Measurements from ENCODE around the gene NOA1.

Gene NOA1

DNA sequence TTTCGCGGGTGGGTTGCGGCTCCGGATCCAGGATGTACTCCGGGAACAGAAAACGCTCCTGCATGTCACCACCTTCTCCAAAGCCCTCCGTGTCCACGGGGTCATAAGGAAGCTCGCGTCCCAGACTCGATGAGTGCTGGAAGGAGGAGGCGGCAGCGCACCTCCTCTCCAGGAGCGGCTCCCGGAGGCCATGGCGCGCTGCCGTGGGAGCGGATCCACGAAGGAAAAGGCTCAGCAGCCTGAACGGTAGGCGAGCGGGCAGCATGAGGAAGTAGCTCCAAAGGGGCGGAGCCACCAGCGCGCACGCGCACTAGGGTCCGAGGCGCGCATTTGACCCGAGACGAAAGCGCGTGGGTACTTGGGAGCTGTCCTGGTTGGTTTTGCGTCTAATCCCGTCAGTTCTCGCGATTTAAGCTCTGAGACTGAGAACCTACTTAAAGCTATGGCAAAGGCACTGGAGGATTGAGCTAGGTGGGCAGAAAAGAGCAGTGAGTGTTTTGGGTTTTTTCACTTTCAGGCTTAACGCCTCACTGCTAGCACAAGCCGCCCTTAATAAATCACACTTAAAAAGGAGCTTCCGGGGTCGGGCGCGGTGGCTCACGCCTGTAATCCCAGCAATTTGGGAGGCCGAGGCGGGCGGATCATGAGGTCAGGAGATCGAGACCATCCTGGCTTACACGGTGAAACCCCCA is at the start of gene NOA1:
TSS of gene NOA1 (minus strand) at position 286 of the 692 bp plus-strand sequence. CDS start at position 265, 21 bp downstream.
- peak within 1 kb of the TSS; percentile 66 for H3K4me3 ChIP-seq (ENCODE audit: low read depth, low read length)
- no peak for TF ChIP-seq CTCF (IDR thresholded peaks at IDR 0.05; ENCODE audit: low read depth, low read length)

DNA sequence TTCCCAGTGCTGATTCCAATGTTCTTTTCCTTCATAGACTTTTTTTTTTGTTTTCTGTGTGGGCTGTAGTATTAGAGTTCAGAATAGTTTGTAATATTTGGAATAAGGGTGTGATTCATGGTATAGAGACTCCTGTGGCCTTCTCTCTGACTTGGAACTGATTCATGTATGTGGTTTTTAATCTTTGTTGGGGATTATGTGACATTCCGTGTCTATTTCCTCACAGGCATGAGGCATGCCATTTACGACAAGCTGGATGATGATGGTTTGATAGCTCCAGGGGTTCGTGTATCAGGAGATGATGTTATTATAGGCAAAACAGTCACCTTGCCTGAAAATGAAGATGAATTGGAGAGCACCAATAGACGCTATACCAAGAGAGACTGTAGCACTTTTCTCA is 45.7 kb upstream of the NOA1 start:
- no peak overlapping the region for H3K4me3 ChIP-seq (ENCODE audit: low read depth, low read length)
- no peak for TF ChIP-seq CTCF (IDR thresholded peaks at IDR 0.05; ENCODE audit: low read depth, low read length)

- TF ChIP-seq CTCF (IDR thresholded peaks at IDR 0.05; ENCODE audit: low read depth, low read length), result no peak
- H3K4me3 ChIP-seq (ENCODE audit: low read depth, low read length), result no peak overlapping the region
Measured at GRCh38 chr4:57020467-57021101, 43.2 kb upstream of the NOA1 start.

GRCh38 chr4:57018980-57019379 is 41.6 kb upstream of the NOA1 start:
- TF ChIP-seq CTCF (IDR thresholded peaks at IDR 0.05; ENCODE audit: low read depth, low read length), result no peak

DNA sequence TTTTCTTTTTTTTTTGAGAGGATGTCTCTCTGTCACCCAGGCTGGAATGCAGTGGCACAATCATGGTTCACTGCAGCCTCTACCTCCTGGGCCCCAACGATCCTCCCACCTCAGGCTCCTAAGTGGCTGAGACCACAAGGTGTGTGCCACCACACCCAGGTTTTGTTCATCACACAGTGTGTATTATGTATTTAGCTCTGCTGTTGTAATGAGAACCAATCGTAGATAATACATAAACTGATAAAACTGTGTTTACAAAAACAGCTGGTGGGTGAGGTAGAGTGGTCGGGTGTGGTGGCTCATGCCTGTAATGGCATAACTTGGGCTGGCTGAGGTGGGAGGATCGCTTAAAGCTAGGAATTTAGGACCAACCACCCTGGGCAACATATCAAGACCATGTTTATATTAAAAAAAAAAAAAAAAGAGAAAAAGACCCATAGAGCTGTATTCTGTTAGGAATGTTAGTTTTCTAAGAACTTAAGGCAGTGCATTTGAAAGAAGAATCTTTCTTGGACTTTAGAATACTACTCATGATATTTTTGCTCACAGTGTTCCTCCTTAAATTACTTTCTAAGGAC is 36.2 kb upstream of the NOA1 start:
- no peak overlapping the region for H3K4me3 ChIP-seq (ENCODE audit: low read depth, low read length)
- TF ChIP-seq CTCF (IDR thresholded peaks at IDR 0.05; ENCODE audit: low read depth, low read length), result no peak

More at GRCh38 chr4:57018980-57019379, 41.6 kb upstream of the NOA1 start:
- no peak overlapping the region for H3K4me3 ChIP-seq (ENCODE audit: low read depth, low read length)

DNA sequence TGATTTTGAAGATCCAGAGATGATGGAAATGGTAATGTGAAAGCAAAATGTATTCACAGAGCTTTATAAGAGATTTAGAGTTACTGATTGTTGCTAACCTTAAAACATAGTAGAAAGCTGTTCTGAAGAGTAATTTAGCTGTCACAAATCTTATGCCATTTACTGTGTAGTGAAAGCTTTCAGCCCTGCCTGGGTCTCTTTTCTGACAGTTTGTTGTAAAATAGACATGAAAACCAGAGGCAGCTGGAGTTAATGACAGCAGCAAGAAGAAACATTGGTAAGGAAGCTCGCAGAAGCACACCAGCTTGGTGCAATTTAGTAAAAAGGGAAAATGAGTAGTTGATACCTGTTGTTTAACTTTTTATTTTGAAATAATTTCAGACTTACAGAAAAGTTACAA is 22.3 kb upstream of the NOA1 start:
- H3K4me3 ChIP-seq (ENCODE audit: low read depth, low read length), result no peak overlapping the region
- TF ChIP-seq CTCF (IDR thresholded peaks at IDR 0.05; ENCODE audit: low read depth, low read length), result no peak

- H3K4me3 ChIP-seq (ENCODE audit: low read depth, low read length), result no peak overlapping the region
- no peak for TF ChIP-seq CTCF (IDR thresholded peaks at IDR 0.05; ENCODE audit: low read depth, low read length)
Measured at GRCh38 chr4:56995525-56995924, 18.1 kb upstream of the NOA1 start.

Measured in WI38 (cell line).